GM18867 (cell line): ENCODE results near the gene CLDN1.
A peak's percentile ranks its signal among the peaks of the same experiment; 100 is the strongest.

Experiments
- ATAC-seq: cut with Tn5 transposase; IDR thresholded peaks from one replicate; pipeline ENCODE4 v1.9.1; 2021; ENCODE audit warnings: mild to moderate bottlenecking, moderate library complexity; ENCODE audit not compliant: unreplicated experiment

CLDN1 gene, protein sequence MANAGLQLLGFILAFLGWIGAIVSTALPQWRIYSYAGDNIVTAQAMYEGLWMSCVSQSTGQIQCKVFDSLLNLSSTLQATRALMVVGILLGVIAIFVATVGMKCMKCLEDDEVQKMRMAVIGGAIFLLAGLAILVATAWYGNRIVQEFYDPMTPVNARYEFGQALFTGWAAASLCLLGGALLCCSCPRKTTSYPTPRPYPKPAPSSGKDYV

GRCh38 chr3:190321789-190322603 is at the start of gene CLDN1:
CLDN1 (minus strand) TSS chr3:190322446; CDS start chr3:190322206, 240 bp downstream.
- peak; percentile 89 for ATAC-seq

DNA sequence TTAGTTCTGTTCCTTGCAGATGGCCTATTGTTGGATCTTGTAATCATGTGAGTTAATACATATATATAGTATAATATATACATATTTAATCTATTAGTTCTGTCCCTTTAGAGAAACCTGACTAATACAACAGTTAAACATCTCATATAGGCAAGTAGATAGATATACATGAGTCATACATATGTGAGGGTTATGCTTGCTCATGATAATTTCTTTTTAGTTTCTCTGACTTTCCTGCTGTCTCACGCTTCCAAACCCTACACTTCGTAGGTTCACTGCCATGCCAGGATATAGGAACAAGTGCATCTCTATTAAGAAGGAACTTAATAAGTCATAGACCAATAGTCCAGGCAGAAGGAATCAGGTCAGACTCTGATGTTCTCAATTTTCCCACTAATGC is 48.9 kb upstream of the CLDN1 start:
- ATAC-seq = no peak

- no peak for ATAC-seq
These were observed 48.1 kb upstream of the CLDN1 start for GRCh38 chr3:190370369-190370768.

- no peak for ATAC-seq
These were observed 47.5 kb upstream of the CLDN1 start for GRCh38 chr3:190369668-190370295.

DNA sequence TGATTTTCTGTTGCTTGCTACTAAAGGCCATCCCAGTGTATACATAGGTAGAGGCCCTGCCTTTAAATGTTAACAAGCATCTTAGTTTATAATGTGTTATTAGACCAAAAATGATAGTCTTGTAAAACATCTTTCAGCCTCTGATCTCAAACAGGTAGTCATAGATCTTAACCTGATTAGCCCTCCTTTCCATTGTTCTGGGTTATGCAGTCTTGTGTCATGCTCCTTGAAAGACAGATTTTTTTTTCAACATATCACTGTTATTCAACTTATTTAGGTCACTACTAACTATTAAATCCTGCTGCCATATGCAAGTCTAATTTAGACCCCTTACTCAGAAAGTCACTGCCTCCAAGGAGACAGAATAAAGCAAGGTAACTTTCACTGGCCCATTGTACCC is 46.6 kb upstream of the CLDN1 start:
- ATAC-seq = no peak

DNA sequence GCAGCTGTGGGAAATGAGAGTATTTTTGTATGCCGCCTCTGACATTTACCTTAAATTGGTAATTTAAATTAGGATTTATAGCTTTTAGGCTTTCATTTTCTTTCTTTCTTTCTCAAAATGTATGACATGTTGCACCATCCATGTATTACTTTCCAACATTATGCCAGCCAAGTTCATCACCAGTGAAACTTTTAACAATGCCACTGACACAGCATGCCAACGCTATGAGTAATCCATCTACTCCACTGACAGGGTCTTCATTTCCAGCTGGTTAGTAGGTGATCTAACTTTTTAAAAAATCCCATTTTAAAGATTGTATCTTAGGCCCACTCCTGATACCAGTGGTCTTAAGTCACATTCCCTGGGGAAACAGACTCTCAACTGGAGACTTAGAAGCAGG is 43.9 kb upstream of the CLDN1 start:
- no peak for ATAC-seq

DNA sequence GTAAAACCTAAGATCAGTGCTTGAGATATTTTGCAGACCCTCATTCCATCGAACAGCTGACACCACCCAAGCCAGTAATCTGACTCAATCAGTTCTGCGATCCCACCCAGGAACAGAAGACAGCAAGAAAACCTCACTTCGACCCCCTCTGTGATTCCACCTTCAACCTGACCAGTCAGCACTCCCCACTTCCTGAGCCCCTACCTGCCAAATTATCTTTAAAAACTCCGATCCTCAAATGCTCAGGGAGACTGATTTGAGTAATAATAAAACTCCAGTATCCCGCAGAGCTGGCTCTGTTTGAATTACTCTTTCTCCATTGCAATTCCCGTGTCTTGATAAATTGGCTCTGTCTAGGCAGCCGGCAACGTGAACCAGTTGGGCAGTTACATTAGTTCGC is 40.0 kb upstream of the CLDN1 start:
- ATAC-seq = no peak

GRCh38 chr3:190361791-190362190 is 39.5 kb upstream of the CLDN1 start:
- no peak for ATAC-seq

DNA sequence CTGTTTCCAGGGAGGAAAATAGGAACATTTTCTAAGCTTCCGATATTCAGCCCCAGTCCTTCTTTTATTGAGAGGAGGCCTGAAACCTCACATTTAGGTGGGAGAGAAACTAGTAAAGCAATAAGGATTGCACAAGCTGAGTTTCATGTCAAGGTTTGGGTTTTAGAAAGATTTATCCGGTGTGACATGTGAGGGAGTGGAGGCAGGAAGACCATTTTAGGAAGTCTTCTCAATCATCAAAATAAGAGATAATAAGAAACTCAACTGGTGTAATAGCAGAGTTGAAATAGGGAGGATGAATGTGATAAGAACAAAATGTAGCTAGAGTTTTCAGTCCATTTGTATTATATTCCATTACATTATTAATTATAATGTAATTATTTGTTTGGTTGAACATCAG is 38.0 kb upstream of the CLDN1 start:
- no peak for ATAC-seq

- ATAC-seq = no peak
These were observed 37.6 kb upstream of the CLDN1 start for GRCh38 chr3:190359813-190360212.

DNA sequence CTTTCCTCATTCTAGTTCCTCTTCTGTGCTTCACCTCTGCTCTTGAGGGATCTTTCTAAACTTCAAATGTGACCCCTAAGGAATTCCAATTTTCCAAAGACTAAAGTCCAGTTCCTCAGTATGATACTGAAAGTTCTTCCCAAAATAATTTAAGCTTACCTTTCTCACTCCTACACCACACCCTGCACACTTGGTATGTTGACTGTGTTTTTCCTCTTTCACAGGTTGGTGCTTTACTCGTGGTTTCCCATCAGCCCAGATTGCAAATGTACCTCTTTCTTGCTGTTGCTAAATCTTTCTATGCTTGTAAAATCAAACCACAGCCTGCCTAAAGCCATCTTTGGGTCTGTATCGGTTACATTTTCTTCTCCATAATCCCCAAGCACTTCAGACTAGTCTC is 35.2 kb upstream of the CLDN1 start:
- ATAC-seq = no peak

GRCh38 chr3:190356246-190356645 is 34.0 kb upstream of the CLDN1 start:
- no peak for ATAC-seq

- peak; percentile 69 for ATAC-seq
These were observed 30.7 kb upstream of the CLDN1 start for GRCh38 chr3:190352861-190353457.

DNA sequence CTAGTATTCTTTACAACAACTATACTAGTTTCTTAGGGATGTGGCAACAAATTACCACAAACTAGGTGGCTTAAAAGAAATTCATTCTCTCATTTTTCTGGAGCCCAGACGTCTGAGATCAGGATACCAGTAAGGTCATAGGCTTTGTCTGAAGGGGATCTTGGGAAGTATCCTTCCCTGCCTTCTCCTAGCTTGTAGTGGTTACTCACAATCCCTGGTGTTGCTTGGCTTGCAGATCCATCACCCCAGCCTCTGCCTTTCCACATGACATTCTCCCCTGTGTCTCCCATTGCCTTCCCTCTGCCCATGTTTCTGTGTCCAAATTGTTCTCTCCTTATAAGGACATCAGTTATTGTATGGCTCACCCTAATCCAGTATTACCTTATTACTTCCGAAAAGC is 24.3 kb upstream of the CLDN1 start:
- ATAC-seq = no peak

- ATAC-seq = no peak
These were observed 23.6 kb upstream of the CLDN1 start for GRCh38 chr3:190345878-190346277.

DNA sequence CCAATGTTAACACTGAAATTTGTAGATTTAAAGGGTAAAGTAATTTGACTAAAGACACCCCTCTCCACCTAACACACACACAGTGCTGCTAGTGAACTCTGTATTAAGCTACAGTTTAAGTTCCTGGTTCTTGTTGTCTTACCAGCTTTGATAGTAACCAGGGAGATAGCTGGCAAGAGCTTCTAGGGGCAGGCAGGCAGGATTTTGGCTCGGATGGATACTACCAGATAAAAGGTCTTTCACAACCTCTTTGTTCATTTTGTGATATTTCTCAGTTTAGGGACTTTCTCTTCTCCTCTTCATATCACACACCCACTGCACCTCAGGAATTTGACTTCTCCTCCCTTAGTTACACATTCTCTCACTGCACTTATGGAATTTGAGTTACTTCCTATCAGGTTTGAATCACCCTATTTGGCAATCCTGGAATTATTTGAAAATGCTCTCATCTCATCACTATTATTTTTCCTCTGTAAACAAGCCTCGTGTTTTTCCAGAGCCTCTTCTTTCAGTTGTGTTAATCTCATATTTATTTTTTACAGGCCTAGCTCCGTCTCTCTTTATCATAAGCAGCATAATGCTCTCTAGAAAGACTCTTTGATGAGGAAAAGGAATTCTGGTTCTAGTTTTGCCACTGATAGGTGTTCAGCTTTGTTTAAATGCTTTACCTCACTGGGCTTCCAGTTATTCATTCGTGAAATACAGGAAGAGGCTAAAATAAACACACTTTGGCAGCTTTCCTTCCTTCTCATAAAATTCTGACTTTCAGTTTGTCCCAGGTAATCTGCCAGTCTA is 23.0 kb upstream of the CLDN1 start:
- ATAC-seq = no peak

GRCh38 chr3:190340071-190340470 is 17.8 kb upstream of the CLDN1 start:
- no peak for ATAC-seq

DNA sequence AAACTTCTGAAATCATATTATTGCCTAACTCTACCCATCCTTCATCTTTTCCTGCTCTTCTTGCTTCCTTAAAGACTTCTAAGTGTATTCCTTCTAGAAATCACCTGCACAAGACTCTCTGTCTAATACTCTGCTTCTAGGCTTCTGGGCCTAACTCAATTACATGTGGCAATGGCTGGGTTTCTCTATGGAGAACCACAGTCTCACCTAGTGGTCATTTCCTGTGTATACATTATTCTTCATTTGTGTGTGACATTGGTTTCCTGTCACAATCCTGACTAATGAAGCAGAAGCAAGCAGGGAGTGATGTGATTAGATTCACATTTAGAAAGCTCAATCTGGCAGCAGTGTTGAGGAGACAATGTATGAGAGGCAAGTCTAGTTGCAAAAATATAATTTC is 16.9 kb upstream of the CLDN1 start:
- ATAC-seq = peak; percentile 84

- ATAC-seq = no peak
These were observed 16.5 kb upstream of the CLDN1 start for GRCh38 chr3:190338717-190339116.

DNA sequence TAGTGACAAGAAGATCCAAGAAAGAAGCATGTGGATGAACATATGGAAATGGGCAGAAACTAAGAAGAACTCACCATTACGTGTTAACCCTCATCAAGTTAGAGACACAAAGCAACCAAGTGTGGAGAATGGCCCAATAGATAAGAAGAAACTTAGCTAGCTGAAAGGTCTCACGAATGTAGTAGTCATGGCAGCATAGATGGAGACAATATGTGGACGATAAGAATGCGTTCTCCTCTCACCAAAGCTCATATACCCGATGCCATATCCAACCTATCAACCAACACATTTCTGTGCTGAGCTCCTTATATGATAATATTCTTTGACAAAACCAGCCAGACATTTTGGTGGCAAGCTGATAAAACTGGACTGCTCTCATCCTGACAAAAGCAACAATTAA is 15.1 kb upstream of the CLDN1 start:
- ATAC-seq = no peak
